GM19372 (cell line): ENCODE data around the gene SOX9.
"Not testable (repeated sequence)": the region's sequence is repeated elsewhere in the genome, so short reads cannot be mapped to it uniquely, and the experiment has no call there.

Source experiments
- ATAC-seq: cut with Tn5 transposase; IDR thresholded peaks from one replicate; pipeline ENCODE4 v1.9.1; 2021; ENCODE audit warnings: mild to moderate bottlenecking, low read depth, moderate library complexity; ENCODE audit not compliant: unreplicated experiment

The SOX9 gene

GRCh38 chr17:72110942-72111318 lies 9.9 kb upstream of the SOX9 start:
- no peak for ATAC-seq

- no peak for ATAC-seq
Observed at GRCh38 chr17:72111336-72111923, 9.4 kb upstream of the SOX9 start.

DNA sequence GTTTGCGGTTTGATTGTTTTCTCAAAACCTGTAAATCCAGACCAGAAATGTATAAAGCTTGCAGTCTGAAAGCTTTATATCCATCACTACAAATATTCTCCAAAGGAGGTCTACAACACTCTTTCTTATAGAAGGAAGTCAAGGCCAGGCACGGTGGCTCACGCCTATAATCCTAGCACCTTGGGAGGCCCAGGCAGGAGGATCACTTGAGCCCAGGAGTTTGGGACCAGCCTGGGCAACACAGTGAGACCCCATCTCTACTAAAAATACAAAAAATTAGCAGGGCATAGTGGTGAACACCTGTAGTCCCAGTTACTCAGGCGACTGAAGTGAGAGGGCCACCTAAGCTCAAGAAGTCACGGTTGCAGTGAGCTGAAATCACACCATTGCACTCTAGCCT lies 8.9 kb upstream of the SOX9 start:
- ATAC-seq = not testable (repeated sequence)

GRCh38 chr17:72113751-72114150 lies 7.1 kb upstream of the SOX9 start:
- ATAC-seq = no peak

- no peak for ATAC-seq
Observed at GRCh38 chr17:72115781-72116525, 4.9 kb upstream of the SOX9 start.

DNA sequence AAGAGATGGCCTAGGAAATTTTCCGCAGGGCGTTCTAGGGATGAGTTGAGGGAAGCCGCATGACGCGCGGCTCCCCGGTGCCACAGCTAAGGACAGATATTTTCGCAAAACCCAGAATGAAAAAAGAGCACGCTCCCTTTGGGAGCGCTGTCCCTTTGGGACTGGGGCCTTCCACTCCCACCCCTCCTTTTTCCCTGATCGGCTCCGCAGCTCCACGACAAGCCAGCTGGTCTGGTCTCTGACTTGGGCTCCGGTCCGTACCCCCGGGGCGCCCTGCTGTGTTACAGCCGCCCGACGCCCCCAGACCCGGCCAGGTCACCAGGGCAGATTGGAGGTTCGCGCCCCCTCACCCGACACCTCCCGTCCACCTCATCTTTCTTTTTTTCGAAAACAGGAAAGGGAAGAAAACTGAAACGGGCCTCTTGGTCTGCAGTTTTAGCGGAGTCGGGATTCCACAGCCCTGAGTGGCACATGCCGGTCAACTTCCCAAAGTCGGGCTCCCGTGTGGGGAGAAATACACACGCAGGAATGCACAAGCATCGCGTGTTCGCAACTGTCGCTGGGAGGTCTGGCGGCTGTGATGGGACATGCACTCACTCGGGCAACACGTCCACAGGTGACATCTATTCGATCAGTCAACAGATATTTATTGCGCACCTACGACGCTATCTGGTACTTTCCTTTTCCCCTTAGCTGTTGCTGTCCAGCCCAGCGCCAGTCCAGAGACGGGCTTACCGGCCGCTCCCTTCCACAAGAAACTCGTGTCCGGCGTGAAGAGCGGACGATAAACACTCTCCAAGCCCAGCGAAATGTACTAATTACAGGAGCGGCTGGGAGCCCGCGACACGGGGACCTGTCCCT lies 3.9 kb upstream of the SOX9 start:
- ATAC-seq = no peak

DNA sequence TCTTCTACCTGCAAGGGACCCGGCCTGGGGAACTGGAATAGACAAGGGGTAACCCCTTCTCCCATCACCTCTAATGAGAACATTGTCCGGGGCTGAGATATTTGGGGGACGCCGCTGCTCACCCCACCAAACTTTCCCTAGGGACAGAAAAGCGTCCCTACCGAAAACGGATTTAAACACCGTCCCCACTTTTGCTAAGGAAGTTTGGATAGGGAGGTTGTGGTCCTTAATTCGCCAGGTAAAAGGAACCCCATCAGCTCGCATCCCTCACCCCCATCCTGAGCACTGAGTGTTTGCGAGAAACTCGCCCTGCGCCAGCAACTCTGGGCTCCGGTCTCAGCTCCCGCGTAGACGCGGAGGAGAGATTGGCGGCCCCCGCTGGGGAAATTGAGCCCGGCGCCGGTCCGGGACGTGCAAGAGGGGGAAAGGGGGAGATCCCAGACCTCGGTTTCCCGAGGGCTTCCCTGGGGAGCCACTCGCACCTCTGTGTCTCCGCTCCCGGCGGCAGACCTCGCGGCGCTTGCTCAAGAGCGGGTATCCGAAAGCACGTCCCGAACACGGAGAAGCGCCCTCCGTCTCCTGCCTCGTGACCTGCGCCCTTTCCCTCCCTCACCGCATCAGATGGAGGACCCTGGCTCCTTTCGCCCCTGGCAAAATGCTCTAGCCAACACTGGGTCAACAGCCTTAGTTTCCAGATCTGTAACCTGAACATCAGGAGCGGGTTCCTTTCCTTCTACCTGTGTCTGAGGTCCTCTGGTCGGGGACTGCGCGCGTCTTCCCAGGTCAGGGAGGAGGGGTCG lies 3.1 kb upstream of the SOX9 start:
- no peak for ATAC-seq

DNA sequence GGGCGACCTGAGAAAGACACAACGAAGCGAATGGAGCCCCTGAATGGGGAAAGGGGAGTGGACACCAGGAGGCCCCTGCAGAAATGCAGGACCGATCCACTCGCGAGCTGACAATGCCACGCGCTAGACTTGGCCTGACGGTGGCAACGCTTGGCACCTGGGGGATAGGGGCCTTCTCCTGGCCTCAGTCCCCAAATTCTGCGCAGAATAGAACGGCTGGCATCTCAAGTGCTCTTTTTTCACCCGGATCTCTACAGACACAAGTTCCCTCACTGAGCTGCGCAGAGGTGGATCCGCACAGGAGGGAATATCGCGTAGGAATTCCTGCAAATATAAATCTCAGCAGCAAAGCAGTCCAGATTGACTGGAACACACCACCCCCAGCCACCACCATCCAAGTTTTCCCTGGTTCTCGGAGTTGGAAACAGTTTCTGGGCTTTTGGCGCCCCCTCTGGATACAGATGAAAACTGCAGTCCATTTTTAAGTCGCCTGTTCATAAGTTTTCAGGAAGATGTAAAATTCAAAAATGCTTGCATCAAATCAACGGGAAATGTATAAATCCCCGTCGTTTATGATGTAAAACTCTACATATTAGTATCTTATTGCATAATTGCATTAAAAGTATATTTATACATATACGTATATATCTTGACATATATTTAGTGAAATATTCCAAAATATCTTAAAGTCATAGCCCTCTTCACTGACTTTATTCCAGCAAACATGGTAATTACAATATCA lies 2.3 kb upstream of the SOX9 start:
- ATAC-seq = no peak

DNA sequence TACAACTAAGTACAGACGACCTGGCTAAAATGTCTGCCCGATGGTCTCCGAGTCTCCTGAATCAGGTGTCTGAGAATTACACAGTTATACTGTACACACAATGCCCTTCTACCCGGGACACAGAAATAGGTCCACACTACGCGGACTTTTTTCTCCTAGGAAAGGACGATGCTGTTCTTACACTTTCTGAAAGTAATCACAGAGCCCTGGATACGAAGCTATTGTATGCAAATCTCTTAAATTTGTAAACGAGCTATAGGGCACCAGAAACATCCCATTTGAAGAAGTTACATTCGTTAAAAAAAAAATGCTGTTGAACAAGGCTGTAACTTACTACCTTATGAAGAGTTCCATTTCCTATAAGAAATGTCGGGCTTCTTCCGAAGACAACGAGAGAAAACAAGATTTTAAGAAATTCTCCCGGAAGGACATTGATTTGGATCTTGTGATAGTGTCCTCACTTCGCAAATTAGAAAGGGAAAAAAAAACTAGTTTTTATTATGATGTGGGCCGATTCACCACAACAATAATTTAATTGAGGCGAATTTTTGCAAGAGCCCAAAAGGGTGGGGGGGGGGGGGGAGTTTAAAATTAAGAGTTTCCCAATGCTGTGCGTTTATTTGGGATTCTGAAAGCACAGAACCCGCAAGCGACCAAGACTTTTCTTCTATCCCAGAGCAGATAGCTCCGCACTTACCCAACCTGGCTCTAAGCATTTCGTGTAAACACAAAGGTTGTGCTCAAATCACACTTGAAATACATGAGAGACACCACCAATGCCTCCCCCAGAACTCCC lies 1.5 kb upstream of the SOX9 start:
- no peak for ATAC-seq

GRCh38 chr17:72119873-72120641 lies 763 bp upstream of the SOX9 start:
- ATAC-seq = no peak

DNA sequence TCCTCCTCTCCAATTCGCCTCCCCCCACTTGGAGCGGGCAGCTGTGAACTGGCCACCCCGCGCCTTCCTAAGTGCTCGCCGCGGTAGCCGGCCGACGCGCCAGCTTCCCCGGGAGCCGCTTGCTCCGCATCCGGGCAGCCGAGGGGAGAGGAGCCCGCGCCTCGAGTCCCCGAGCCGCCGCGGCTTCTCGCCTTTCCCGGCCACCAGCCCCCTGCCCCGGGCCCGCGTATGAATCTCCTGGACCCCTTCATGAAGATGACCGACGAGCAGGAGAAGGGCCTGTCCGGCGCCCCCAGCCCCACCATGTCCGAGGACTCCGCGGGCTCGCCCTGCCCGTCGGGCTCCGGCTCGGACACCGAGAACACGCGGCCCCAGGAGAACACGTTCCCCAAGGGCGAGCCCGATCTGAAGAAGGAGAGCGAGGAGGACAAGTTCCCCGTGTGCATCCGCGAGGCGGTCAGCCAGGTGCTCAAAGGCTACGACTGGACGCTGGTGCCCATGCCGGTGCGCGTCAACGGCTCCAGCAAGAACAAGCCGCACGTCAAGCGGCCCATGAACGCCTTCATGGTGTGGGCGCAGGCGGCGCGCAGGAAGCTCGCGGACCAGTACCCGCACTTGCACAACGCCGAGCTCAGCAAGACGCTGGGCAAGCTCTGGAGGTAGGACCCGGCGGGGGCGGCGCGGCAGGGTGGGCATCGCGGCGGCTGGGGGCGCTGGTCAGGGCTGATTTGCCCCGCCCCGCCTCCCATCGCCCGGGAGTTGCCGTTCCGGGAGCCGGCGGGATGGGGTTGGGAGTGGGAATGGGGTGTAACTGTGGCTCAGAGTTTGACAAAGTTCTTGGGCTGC lies 567 bp downstream of the SOX9 start:
- ATAC-seq = peak; percentile 5

- ATAC-seq = no peak
Observed at GRCh38 chr17:72122010-72122764, 1.4 kb downstream of the SOX9 start.

- no peak for ATAC-seq
Observed at GRCh38 chr17:72122765-72123529, 2.1 kb downstream of the SOX9 start.

DNA sequence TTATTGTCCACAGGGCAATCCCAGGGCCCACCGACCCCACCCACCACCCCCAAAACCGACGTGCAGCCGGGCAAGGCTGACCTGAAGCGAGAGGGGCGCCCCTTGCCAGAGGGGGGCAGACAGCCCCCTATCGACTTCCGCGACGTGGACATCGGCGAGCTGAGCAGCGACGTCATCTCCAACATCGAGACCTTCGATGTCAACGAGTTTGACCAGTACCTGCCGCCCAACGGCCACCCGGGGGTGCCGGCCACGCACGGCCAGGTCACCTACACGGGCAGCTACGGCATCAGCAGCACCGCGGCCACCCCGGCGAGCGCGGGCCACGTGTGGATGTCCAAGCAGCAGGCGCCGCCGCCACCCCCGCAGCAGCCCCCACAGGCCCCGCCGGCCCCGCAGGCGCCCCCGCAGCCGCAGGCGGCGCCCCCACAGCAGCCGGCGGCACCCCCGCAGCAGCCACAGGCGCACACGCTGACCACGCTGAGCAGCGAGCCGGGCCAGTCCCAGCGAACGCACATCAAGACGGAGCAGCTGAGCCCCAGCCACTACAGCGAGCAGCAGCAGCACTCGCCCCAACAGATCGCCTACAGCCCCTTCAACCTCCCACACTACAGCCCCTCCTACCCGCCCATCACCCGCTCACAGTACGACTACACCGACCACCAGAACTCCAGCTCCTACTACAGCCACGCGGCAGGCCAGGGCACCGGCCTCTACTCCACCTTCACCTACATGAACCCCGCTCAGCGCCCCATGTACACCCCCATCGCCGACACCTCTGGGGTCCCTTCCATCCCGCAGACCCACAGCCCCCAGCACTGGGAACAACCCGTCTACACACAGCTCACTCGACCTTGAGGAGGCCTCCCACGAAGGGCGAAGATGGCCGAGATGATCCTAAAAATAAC lies 3.0 kb downstream of the SOX9 start:
- no peak for ATAC-seq

DNA sequence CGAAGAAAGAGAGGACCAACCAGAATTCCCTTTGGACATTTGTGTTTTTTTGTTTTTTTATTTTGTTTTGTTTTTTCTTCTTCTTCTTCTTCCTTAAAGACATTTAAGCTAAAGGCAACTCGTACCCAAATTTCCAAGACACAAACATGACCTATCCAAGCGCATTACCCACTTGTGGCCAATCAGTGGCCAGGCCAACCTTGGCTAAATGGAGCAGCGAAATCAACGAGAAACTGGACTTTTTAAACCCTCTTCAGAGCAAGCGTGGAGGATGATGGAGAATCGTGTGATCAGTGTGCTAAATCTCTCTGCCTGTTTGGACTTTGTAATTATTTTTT lies 3.6 kb downstream of the SOX9 start:
- ATAC-seq = no peak
